CD8-positive, alpha-beta memory T cell (primary cell): ENCODE measurements around the gene ACER2. TPM values are rescaled to one million over a fixed set of nuclear protein-coding genes. Genes with fewer than 3 reads are reported as not detected.
A peak's percentile ranks its signal among the peaks of the same experiment; 100 is the strongest.

ENCODE experiments used
- CTCF ChIA-PET: fragments of 350-600 bp; sonication (Branson Sonifier 250); formaldehyde crosslinking; loops from one replicate; lab custom pipeline; 2021; ENCODE audit warnings: antibody characterized with exemption; lab: Charles Lee
- POLR2A ChIA-PET: fragments of 350-600 bp; sonication (Branson Sonifier 250); formaldehyde crosslinking; loops from one replicate; lab custom pipeline; 2021; ENCODE audit warnings: antibody characterized with exemption; lab: Charles Lee
- DNase-seq, 5 donors: peaks; one replicate each; pipeline versions ENCODE4 v3.0.0 to v3.0.0-alpha.2; 2020 to 2022; ENCODE audit warnings: mixed read lengths in 1 of 5
- H3K27ac ChIP-seq: one replicate; pipeline ENCODE4 v1.7.0; 2013; ENCODE audit warnings: low read depth, mild to moderate bottlenecking, low read length, moderate library complexity
- H3K27me3 ChIP-seq: 2 replicates; pipeline ENCODE4 v1.7.0; 2013; ENCODE audit warnings: low read length, mild to moderate bottlenecking; ENCODE audit not compliant: insufficient read depth, poor library complexity, severe bottlenecking
- H3K36me3 ChIP-seq: 2 replicates; pipeline ENCODE4 v1.7.0; 2013; ENCODE audit warnings: mild to moderate bottlenecking, low read length, moderate library complexity; ENCODE audit not compliant: insufficient read depth
- H3K4me1 ChIP-seq: 2 replicates; pipeline ENCODE4 v1.7.0; 2013; ENCODE audit warnings: mild to moderate bottlenecking, low read length, moderate library complexity; ENCODE audit not compliant: insufficient read depth
- H3K4me3 ChIP-seq: 2 replicates; pipeline ENCODE4 v1.7.0; 2013; ENCODE audit warnings: mild to moderate bottlenecking, low read length
- H3K9me3 ChIP-seq: 2 replicates; pipeline ENCODE4 v1.7.0; 2013; ENCODE audit warnings: mild to moderate bottlenecking, low read length
- H3K27ac Mint-ChIP-seq, 8 donors: one replicate each; pipeline ENCODE4 v1.8.0; 2020 to 2021; ENCODE audit warnings: mixed read lengths in 8 of 8, mild to moderate bottlenecking in 6 of 8, inconsistent platforms in 3 of 8, moderate library complexity in 3 of 8
- H3K27me3 Mint-ChIP-seq, 2 donors: one replicate each; pipeline ENCODE4 v1.8.0; 2020 to 2021; ENCODE audit warnings: mixed read lengths in 2 of 2, mild to moderate bottlenecking in 1 of 2, moderate library complexity in 1 of 2
- H3K36me3 Mint-ChIP-seq, 3 donors: one replicate each; pipeline ENCODE4 v1.8.0; 2020 to 2021; ENCODE audit warnings: mixed read lengths in 3 of 3, inconsistent platforms in 1 of 3, mild to moderate bottlenecking in 1 of 3
- H3K4me1 Mint-ChIP-seq, 3 donors: one replicate each; pipeline ENCODE4 v1.8.0; 2020 to 2021; ENCODE audit warnings: mixed read lengths in 3 of 3, inconsistent platforms in 1 of 3, mild to moderate bottlenecking in 1 of 3
- H3K4me3 Mint-ChIP-seq, 7 donors: one replicate each; pipeline ENCODE4 v1.8.0; 2020 to 2021; ENCODE audit warnings: mixed read lengths in 7 of 7, mild to moderate bottlenecking in 6 of 7, moderate library complexity in 4 of 7, inconsistent platforms in 2 of 7
- H3K9me3 Mint-ChIP-seq, 5 donors: one replicate each; pipeline ENCODE4 v1.8.0; 2020 to 2022; ENCODE audit warnings: mixed read lengths in 5 of 5, mild to moderate bottlenecking in 3 of 5, moderate library complexity in 2 of 5, inconsistent platforms in 1 of 5
- polyA plus RNA-seq: library from polyadenylated mRNA; unstranded; fragments of 300-500 nt; fragmentation: Illumina TruSeq; gene quantifications from one replicate; pipeline ENCODE4 v1.2.3, GENCODE V29; 2021
- total RNA-seq, 2 experiments: library from RNA; stranded (reverse); gene quantifications; one replicate each; pipeline ENCODE4 v1.2.3, GENCODE V29; 2021

ACER2 gene
- total RNA-seq = 1 to 10 TPM; 2.7 to 3.0 TPM
- 0.38 TPM for polyA plus RNA-seq

- peaks cover 20% of the 10 kb centered on the region for H3K4me1 ChIP-seq
- Mint-ChIP-seq H3K4me3 (peak within 1 kb of the TSS; percentile 86 to 96 (median 93)), H3K9me3 (no peaks in the 10 kb centered on the region), H3K27me3 (no peaks in the 10 kb centered on the region), H3K27ac (peak within 1 kb of the TSS; percentile 40 to 98 (median 80)), H3K4me1 (peaks cover 9 to 21% (median 21%) of the 10 kb centered on the region in 3 donors), H3K36me3 (peaks cover 0 to 6% (median 3%) of the 10 kb centered on the region in 3 donors)
- CTCF ChIA-PET = interaction anchor here (0.8 kb wide), 1 partner anchor 48 kb away, joined by 4 read pairs; no protein-coding TSS in a partner anchor
- peak; percentile 88 to 97 (median 93) for DNase-seq
- peak within 1 kb of the TSS; percentile 46 for H3K27ac ChIP-seq
- H3K9me3 ChIP-seq = no peaks in the 10 kb centered on the region
- H3K27me3 ChIP-seq = no peaks in the 10 kb centered on the region
- POLR2A ChIA-PET = interaction anchor here (1.2 kb wide), 1 partner anchor 29 kb away, joined by 9 read pairs; the partner anchor contains the start of gene RPS6
- peak within 1 kb of the TSS; percentile 85 for H3K4me3 ChIP-seq
- H3K36me3 ChIP-seq = no peaks in the 10 kb centered on the region
Observed at GRCh38 chr9:19408693-19409400, at the start of gene ACER2. Gene ACER2 (plus strand): TSS chr9:19409009. CDS start chr9:19409085, 76 bp downstream.

GRCh38 chr9:19369107-19369506 is 39.7 kb upstream of the ACER2 start:
- Histone ChIP-seq H3K27ac (no peak overlapping the region), H3K27me3 (no peaks in the 10 kb centered on the region), H3K4me3 (no peak overlapping the region), H3K4me1 (no peaks in the 10 kb centered on the region), H3K9me3 (no peaks in the 10 kb centered on the region), H3K36me3 (peaks cover 10% of the 10 kb centered on the region)
- peaks cover 0 to 74% (median 16%) of the 10 kb centered on the region in 3 donors for H3K36me3 Mint-ChIP-seq
- POLR2A ChIA-PET = no interaction called here
- peaks cover 3 to 8% (median 4%) of the 10 kb centered on the region in 3 donors for H3K4me1 Mint-ChIP-seq
- no peak for DNase-seq
- H3K9me3 Mint-ChIP-seq = no peaks in the 10 kb centered on the region
- H3K4me3 Mint-ChIP-seq = no peak overlapping the region
- peak overlapping the region in 3 of 8 donors; percentile 42 to 83 (median 73) for H3K27ac Mint-ChIP-seq
- no peaks in the 10 kb centered on the region for H3K27me3 Mint-ChIP-seq
- CTCF ChIA-PET = no interaction called here

- POLR2A ChIA-PET = interaction anchor here (1.5 kb wide), 1 partner anchor 11 kb away, joined by 6 read pairs; no protein-coding TSS in a partner anchor
- H3K9me3 ChIP-seq = no peaks in the 10 kb centered on the region
- H3K36me3 Mint-ChIP-seq = peaks cover 1 to 78% (median 24%) of the 10 kb centered on the region in 3 donors
- no peaks in the 10 kb centered on the region for H3K27me3 ChIP-seq
- CTCF ChIA-PET = no interaction called here
- H3K4me3 ChIP-seq = no peak overlapping the region
- peaks cover 23% of the 10 kb centered on the region for H3K36me3 ChIP-seq
- DNase-seq = no peak
- peaks cover 6 to 13% (median 7%) of the 10 kb centered on the region in 3 donors for H3K4me1 Mint-ChIP-seq
- H3K27ac ChIP-seq = no peak overlapping the region
- H3K4me1 ChIP-seq = no peaks in the 10 kb centered on the region
- H3K27ac Mint-ChIP-seq = no peak overlapping the region
- H3K27me3 Mint-ChIP-seq = no peaks in the 10 kb centered on the region
- no peaks in the 10 kb centered on the region for H3K9me3 Mint-ChIP-seq
- H3K4me3 Mint-ChIP-seq = no peak overlapping the region
Observed at GRCh38 chr9:19371942-19372341, 36.9 kb upstream of the ACER2 start.

DNA sequence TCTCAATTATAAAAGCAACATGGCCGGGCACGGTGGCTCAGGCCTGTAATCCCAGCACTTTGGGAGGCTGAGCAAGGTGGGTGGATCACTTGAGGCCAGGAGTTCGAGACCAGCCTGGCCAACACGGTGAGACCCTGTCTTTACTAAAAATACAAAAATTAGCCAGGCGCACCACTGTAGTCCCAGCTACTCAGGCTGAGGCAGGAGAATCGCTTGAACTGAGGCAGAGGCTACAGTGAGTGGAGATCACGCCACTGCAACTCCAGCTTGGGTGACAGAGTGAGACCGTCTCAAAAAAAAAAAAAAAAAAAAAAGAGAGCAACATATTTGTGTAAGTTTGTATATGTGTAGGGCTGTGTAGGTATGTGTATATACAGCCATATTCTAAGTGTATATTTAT is 36.2 kb upstream of the ACER2 start:
- H3K9me3 Mint-ChIP-seq = no peaks in the 10 kb centered on the region
- H3K27me3 Mint-ChIP-seq = peaks cover 0 to 1% of the 10 kb centered on the region in 2 donors
- H3K36me3 Mint-ChIP-seq = peaks cover 6 to 81% (median 28%) of the 10 kb centered on the region in 3 donors
- no peak overlapping the region for H3K27ac Mint-ChIP-seq
- H3K36me3 ChIP-seq = peaks cover 29% of the 10 kb centered on the region
- ChIA-PET POLR2A (no interaction called here), CTCF (no interaction called here)
- DNase-seq = no peak
- no peak overlapping the region for H3K4me3 ChIP-seq
- no peak overlapping the region for H3K27ac ChIP-seq
- no peaks in the 10 kb centered on the region for H3K27me3 ChIP-seq
- H3K4me1 Mint-ChIP-seq = peaks cover 12 to 19% (median 13%) of the 10 kb centered on the region in 3 donors
- H3K4me3 Mint-ChIP-seq = no peak overlapping the region
- H3K9me3 ChIP-seq = no peaks in the 10 kb centered on the region
- H3K4me1 ChIP-seq = peaks cover 5% of the 10 kb centered on the region

DNA sequence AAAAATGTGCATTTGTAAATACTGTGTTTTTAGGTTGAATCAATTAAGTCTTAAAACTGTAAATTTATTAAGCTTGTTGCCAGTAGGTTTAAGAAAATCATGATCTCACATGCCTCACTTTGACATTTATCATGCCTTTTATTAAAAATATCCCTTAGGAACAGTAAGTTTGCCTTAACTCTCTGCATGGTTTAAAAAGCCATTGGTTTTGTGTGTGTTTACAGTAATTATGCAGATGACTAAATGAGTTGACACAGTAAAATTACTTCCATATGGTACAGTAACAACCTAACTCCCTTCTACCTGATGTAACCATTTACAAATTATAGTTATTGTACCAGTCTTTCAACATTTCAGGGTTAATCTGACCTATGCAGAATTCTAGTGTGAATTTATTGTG is 35.3 kb upstream of the ACER2 start:
- Histone ChIP-seq H3K27ac (no peak overlapping the region), H3K4me3 (no peak overlapping the region), H3K9me3 (no peaks in the 10 kb centered on the region), H3K36me3 (peaks cover 38% of the 10 kb centered on the region), H3K4me1 (peaks cover 12% of the 10 kb centered on the region), H3K27me3 (no peaks in the 10 kb centered on the region)
- Mint-ChIP-seq H3K4me3 (no peak overlapping the region), H3K9me3 (no peaks in the 10 kb centered on the region), H3K36me3 (peaks cover 6 to 82% (median 35%) of the 10 kb centered on the region in 3 donors), H3K4me1 (peaks cover 21 to 29% (median 22%) of the 10 kb centered on the region in 3 donors), H3K27me3 (peaks cover 0 to 1% of the 10 kb centered on the region in 2 donors), H3K27ac (peak overlapping the region in 3 of 8 donors; percentile 19 to 91 (median 48))
- DNase-seq = no peak
- ChIA-PET POLR2A (no interaction called here), CTCF (no interaction called here)

DNA sequence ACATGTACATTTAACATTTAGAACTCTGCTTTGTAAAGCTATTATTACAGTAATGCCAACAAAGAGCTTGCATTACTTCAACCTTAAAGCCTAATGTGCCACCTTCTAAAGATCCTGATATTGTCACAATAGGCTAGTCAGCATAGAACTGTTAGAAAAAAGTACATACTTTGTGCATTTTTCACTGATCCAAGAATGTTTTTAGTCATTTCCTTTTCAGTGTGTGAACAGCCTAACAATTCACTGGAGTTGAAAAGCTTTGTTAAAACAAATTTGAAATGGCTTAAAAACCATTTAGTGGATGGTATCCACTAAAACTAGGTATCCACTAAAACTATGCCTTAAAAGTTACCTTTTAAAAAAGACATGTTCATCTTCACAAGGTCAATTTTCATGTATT is 33.3 kb upstream of the ACER2 start:
- POLR2A ChIA-PET = interaction anchor here (0.7 kb wide), 1 partner anchor 12 kb away, joined by 3 read pairs; no protein-coding TSS in a partner anchor
- Histone ChIP-seq H3K27ac (no peak overlapping the region), H3K36me3 (peaks cover 40% of the 10 kb centered on the region), H3K9me3 (no peaks in the 10 kb centered on the region), H3K27me3 (no peaks in the 10 kb centered on the region), H3K4me1 (peaks cover 25% of the 10 kb centered on the region), H3K4me3 (no peak overlapping the region)
- Mint-ChIP-seq H3K27me3 (peaks cover 0 to 1% of the 10 kb centered on the region in 2 donors), H3K4me1 (peaks cover 37 to 46% (median 40%) of the 10 kb centered on the region in 3 donors), H3K4me3 (no peak overlapping the region), H3K9me3 (peaks cover 0 to 3% (median 0%) of the 10 kb centered on the region in 5 donors), H3K27ac (peak overlapping the region in 1 of 8 donors; percentile 9), H3K36me3 (peaks cover 6 to 87% (median 34%) of the 10 kb centered on the region in 3 donors)
- no peak for DNase-seq
- CTCF ChIA-PET = no interaction called here

DNA sequence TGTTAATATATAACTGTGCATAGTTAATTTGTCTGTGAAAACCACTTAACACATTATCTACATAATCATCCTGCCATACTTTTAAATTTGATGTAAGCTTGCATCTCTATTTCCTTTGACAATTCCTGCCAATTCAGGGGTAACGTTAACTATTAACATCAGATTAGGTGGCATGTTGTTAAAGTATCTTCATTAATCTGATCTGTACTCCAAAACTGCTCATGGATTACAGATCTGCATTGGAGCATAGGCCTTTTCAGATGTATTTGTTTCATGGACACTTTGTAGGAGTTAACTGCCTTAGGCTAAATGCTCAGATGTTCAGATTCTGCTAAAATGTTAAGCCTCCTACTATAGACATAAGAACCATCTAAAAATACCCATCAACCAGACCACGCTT is 31.9 kb upstream of the ACER2 start:
- H3K27ac Mint-ChIP-seq = peak overlapping the region in 6 of 8 donors; percentile 22 to 68 (median 60)
- no peak for DNase-seq
- no peaks in the 10 kb centered on the region for H3K27me3 ChIP-seq
- peaks cover 0 to 3% (median 0%) of the 10 kb centered on the region in 5 donors for H3K9me3 Mint-ChIP-seq
- no peaks in the 10 kb centered on the region for H3K9me3 ChIP-seq
- H3K27ac ChIP-seq = no peak overlapping the region
- peaks cover 30% of the 10 kb centered on the region for H3K4me1 ChIP-seq
- H3K36me3 Mint-ChIP-seq = peaks cover 6 to 78% (median 34%) of the 10 kb centered on the region in 3 donors
- CTCF ChIA-PET = no interaction called here
- H3K4me1 Mint-ChIP-seq = peaks cover 43 to 55% (median 49%) of the 10 kb centered on the region in 3 donors
- peak overlapping the region in 5 of 7 donors; percentile 10 to 41 (median 22) for H3K4me3 Mint-ChIP-seq
- POLR2A ChIA-PET = no interaction called here
- H3K27me3 Mint-ChIP-seq = peaks cover 0 to 1% of the 10 kb centered on the region in 2 donors
- H3K36me3 ChIP-seq = peaks cover 40% of the 10 kb centered on the region
- H3K4me3 ChIP-seq = no peak overlapping the region

- Mint-ChIP-seq H3K4me3 (peak overlapping the region; percentile 39 to 100 (median 98)), H3K4me1 (peaks cover 46 to 59% (median 49%) of the 10 kb centered on the region in 3 donors), H3K36me3 (peaks cover 6 to 68% (median 34%) of the 10 kb centered on the region in 3 donors), H3K27me3 (peaks cover 0 to 1% of the 10 kb centered on the region in 2 donors), H3K9me3 (peaks cover 0 to 3% (median 0%) of the 10 kb centered on the region in 5 donors), H3K27ac (peak overlapping the region; percentile 51 to 100 (median 98))
- ChIA-PET CTCF (no interaction called here), POLR2A (no interaction called here)
- no peaks in the 10 kb centered on the region for H3K9me3 ChIP-seq
- H3K36me3 ChIP-seq = peaks cover 40% of the 10 kb centered on the region
- no peak for DNase-seq
- peaks cover 30% of the 10 kb centered on the region for H3K4me1 ChIP-seq
- peak overlapping the region; percentile 97 for H3K4me3 ChIP-seq
- peak overlapping the region; percentile 89 for H3K27ac ChIP-seq
- H3K27me3 ChIP-seq = no peaks in the 10 kb centered on the region
Observed at GRCh38 chr9:19378164-19378563, 30.6 kb upstream of the ACER2 start.
